Stimulated activated CD8-positive, alpha-beta memory T cell treated with anti-CD3 and anti-CD28 coated beads, Interleukin-4, amount 100 ng/mL, for 48 hours (primary cell): ENCODE data around the gene RPL10.

Experiments
- DNase-seq: peaks from one replicate; pipeline ENCODE4 v3.0.0-alpha.2; 2020

Gene RPL10

DNA sequence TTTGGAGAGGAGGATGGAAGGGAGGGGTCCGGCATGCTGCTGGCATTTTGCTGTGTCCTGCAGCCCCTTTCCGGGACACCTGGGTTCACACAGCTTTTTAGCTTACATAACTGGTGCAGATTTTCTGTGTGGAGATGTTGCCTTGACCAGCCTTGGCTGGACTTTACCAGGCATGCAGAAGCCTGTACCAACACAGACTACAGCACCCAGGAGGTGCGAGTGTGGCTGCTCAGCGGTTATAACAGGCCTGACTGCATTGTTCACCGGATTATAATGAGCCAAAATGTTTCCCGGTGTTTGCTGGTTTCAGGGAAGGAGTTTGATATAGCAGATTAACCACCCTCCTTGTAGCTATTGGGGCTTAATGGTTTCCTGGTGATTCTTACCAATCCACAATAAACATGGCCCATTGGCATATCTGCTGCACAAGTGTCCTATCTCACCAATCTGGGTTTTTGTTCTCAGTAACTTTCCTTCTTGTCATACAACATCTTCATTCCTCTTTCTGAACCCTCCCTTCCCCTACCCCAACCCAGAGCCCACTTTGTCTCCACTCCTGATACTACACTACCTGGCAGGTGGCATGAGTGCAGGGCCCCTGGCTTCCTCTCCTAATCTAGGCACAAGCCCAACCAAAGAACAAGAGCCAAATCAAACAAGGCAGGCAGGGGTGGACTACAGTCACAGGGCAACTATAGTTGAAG lies 3.9 kb downstream of the RPL10 start:
- no peak for DNase-seq

DNA sequence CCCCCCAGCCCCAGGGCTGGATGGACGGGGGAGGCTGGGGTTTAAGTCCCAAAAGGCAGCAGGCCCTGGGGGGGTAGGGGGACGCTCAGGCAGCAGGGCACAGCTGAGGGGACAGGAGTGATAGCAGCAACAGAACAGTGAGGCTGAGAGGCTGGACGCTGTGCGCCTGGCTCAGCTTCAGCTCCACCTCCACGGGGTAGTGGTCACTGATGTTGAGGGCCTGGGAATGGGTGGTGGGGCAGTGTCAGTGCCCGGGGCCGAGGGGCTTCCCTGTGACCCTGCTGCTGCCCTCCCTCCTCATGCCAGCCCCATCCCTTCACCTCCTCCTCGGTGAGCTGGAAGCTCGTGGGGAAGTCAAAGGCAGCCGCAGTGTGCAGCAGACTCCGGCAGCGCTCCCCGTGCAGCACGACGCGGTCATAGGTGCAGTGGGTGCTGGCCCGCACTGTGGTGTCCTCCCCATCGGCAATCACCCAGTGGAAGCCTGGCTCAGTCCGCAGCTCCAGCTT lies 4.5 kb downstream of the RPL10 start:
- DNase-seq: no peak

DNA sequence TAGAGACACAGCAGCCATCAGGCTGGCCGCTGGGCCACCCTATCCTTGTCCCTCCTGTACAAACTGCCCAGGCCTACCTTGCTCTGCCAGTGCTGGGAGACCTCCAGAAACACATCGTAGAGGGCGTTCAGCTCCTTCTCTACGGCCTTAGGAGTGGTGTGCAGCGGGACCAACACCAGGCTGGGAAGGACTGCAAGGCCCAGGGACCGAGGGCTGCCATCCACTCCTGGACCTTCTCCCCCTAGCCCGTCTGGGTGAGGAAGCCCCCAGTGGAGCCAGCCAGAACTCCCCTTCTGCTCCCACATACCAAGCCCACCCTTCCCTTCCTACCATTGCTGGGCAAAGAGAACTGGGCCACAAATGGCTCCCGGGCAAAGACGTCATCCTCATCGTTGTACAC lies 5.0 kb downstream of the RPL10 start:
- no peak for DNase-seq

DNA sequence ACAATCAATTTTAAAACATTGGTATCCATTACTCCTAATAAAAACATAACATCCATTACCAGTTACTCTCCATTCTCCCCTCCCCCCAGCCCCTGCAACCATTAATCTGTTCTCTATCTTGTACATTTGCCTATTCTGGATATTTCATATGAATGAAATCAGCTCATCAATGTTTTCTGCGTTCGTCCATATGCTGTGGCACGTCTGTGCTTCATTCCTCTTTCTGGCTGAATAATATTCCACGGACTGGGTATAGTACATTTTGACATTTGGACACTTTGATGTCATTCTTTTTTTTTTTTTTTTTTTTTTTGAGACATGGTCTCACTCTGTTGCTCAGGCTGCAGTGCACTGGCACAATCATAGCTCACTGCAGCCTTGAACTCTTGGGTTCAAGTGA lies 5.7 kb downstream of the RPL10 start:
- no peak for DNase-seq

DNA sequence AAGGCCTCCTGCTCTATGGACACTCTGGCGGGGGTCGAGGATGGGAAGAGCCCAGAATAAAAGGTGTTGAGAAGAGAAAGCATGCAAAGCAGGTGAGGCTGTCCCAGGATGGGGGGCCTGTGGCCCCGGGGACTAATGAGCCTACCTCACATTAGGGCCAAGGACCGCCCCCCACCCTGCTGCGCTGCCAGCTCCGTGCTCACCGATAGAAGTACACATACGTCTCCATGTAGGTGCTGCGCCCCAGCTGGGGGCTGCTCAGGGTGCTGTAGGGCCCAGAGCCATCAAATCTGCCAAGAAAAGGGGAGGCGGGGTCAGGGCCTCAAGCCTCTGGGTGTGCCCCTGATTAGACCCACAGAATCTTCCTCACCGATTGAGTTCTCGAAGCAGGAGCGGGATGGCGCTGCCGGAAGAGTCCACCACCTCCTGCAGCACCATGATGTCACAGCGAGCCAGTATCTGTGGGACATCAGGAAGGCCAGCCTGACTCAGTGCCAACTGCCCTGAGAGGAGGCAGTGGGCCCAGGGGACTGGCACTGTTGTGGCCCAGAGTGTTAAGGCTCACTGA lies 6.5 kb downstream of the RPL10 start:
- no peak for DNase-seq

DNA sequence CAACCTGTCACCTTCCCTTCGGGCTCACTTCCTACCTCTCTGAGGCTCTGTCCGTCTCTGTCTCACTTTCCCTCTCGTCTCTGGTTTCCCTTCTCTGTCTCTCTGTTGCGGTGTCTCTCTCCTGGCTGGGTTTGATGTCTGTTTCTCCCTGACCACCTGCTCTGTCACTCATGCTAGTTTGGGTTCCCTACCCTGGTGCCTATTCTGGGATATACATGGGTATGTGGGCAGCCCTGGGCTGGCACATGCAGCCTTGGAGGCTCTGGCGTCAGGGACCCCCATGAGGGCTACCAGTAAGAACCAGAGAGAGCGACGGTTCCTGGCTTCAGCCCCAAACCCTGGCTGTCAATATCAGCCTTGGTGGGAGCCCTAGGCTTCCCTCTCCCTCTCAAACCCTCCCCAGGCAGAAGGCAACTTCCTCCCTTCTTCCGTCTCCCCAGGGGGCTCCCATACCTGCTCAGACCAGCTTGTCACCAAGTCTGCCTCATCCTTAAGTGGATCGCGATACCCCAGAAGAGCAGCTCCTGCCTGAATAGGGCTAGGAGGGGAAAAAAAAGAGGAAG lies 10.6 kb downstream of the RPL10 start:
- DNase-seq: no peak

DNA sequence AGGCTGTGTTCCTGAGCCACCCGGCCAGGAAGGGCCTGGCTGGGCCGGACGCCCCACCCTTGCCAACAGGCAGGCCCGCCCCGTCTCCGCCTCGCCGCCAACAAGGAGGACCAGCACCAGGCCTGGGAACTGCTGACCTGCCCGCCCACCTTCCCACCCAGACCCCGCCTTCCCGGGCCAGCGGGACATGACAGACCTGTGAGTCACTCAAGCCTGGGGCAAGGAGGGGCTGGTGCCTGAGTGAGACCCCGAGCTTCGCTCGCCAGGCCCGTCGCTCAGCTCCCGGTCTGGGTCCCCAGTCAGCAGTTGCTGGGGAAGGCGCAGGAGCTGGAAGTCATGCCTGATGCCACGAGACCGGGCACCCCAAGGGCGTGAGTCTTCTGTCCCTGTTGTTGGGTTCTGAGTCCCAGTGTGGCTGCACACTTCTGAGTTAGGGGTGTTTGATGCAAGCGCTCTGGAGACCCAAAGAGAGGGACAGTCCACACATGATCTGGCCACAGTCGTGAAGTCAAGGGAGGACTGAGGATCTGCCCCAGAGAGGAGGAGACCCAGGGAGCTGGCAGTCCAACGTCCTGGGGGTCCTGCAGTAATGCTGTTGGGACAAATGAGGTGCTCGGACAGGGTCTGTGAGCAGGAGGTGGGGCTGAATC lies 11.2 kb downstream of the RPL10 start, which contains the start of gene DNASE1L1:
DNASE1L1 (minus strand) TSS at position 33 of the 650 bp plus-strand sequence. CDS start 3,686 bp downstream, outside the sequence.
- no peak for DNase-seq

DNA sequence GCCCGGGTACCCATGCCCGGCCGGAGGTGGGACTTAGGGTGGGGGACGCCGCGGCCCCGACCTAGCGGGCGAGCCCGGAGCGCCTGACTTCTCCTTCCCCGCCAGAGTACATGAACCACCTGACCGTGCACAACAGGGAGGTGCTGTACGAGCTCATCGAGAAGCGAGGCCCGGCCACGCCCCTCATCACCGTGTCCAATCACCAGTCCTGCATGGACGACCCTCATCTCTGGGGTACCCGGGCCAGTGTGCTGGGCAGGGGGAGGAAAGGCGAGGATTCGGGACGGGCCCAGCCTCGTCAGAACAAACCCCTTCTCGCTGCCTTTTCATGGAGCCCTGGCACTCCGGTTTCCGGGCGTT lies 13.8 kb downstream of the RPL10 start:
- peak; percentile 79 for DNase-seq

GRCh38 chrX:154412468-154412867 lies 14.3 kb downstream of the RPL10 start:
- peak; percentile 41 for DNase-seq

- DNase-seq: no peak
Observed at GRCh38 chrX:154413142-154413541, 15.0 kb downstream of the RPL10 start.

GRCh38 chrX:154417157-154417556 lies 19.0 kb downstream of the RPL10 start:
- DNase-seq: no peak

DNA sequence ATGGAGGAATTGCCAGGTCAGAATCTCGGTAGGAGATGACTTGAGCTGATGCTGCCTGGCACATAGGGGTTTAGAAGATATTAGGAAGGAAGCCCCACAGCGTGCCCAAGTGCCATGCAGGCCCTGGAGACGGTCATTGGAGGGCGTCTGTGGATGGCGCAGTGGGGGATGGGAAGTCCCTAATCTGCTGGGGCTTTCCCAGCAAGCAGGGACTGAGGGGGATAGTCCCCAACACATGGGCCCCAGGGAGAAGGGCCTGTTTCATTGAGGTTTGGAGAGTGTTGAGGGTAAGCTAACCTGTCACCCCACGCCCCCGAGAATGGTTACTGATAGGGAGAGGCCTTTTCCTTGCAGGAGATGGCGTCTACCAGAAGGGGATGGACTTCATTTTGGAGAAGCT lies 21.0 kb downstream of the RPL10 start:
- no peak for DNase-seq

DNA sequence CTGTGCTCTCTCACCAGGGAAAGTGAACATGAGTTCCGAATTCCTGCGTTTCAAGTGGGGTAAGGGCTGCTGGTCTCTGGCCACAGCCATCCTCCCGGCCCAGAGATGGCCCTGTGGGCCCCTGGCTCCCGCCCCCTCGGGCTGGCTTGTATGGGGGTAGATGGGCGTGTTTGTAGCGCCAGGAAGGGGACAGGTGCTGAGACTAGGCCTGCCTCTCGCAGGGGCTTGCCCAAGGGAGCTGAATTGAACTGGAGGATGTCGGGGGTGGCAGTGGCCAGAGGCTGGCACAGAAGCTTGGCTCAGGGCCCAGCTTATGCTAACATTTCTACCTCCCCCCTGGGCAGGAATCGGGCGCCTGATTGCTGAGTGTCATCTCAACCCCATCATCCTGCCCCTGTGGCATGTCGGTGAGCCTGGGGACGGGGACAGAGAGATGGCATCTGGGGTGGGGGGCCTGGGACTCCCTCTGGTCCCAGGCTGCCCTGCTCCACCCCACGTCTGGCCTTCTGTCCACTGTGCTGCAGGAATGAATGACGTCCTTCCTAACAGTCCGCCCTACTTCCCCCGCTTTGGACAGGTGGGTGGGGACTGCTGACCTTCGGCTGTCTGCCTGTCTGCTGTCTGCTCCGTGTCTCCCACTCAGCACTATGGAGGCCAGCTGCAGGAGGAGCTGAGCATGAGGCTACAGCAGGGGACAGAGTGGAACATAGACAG lies 21.7 kb downstream of the RPL10 start:
- DNase-seq: no peak

- DNase-seq: no peak
Observed at GRCh38 chrX:154420402-154420756, 22.2 kb downstream of the RPL10 start.

GRCh38 chrX:154426916-154427770 lies 29.0 kb downstream of the RPL10 start:
- DNase-seq: no peak

DNA sequence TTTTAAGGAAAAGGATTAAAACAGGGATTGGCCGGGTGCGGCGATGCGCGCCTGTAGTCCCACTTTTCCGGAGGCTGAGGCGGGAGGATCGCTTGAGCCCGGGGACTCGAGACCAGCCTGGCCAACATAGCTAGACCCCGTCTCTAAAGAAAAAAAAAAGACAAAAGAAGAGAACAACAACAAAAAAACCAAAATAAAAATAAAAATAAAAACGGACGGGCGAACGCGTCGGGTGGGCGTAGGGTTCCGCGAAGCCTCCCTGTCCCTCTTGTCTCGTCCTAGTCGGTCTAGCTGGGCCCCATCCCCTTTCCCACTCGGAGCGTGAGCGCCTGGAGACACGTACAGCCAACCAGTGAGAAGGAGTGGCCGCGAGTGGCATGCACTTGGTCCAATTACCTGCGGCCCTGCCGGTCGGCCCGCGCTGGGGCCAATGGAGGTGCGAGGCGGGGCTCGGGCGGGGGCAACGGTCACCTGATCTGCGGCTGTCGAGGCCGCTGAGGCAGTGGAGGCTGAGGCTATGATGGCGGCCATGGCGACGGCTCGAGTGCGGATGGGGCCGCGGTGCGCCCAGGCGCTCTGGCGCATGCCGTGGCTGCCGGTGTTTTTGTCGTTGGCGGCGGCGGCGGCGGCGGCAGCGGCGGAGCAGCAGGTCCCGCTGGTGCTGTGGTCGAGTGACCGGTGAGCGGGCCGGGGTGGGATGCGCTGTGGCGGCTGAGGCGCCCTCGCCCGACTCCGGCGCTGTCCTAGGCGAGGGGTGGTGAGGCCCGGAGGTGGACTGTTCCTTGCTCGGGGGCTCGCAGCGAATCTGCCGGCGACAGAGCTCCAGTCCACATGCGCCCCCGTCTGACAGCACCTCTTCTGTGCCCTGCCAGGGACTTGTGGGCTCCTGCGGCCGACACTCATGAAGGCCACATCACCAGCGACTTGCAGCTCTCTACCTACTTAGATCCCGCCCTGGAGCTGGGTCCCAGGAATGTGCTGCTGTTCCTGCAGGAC lies 30.3 kb downstream of the RPL10 start, which contains the start of gene ATP6AP1:
ATP6AP1 (plus strand) TSS at position 502 of the 996 bp plus-strand sequence; CDS start at position 518, 16 bp downstream.
- peak; percentile 88 for DNase-seq

DNA sequence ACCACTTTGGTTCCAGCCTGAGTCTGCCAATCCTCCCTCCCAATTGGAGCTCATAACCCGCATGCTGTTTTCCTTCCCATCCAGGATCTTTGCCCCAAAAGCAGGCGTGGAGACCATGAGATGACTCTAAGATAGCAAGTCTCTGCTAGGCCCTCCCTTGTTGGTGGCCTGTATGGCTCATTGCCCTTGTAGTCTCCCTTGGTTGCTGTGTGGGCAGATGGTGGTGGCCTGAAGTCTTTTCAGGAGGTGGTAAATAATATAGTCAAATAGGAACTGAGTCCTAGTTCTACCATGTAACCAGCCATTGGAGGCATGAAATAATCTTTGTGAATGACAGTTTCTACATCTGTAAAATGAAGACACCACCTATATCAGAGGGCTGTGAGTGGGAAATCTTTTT lies 31.5 kb downstream of the RPL10 start:
- no peak for DNase-seq

DNA sequence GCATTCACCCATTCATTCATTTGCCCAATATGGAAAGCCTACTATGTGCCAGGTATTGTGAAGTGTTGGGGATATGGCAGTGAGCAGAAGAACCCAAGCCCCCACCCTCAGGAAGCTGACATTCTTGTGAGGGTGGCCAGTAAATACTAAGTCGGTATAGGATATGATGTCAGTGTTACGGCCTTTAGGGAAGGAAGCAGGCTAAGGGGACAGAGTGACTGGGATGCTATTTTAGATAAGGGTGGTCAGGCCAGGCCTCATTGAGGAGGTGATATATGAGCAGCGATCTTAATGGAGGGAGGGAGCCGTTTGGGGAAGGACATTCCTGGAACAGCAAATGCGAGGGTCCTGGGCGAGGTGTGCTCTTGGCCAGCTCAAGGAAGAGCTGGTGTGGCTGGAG lies 32.3 kb downstream of the RPL10 start:
- no peak for DNase-seq

GRCh38 chrX:154430916-154431315 lies 32.7 kb downstream of the RPL10 start:
- no peak for DNase-seq

DNA sequence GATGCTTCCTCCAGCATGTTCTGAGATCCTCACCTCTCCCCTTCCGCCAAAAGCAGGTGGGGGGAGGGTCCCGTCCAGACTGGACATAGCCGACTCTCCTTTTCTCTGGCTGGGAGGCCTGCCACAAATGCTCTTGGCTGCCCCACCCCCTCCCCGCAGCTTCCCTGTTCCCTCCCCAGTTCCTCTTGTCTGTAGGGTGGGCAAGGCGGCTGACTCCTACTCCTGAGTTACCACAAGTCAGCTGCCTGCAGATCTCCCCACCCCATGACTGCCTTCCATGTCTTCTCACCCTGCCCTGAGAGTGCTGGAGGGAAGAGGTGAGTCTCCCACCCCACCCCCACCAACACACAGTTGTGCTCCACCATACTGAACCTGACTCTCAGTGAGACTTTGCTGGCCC lies 33.2 kb downstream of the RPL10 start:
- DNase-seq: no peak

DNA sequence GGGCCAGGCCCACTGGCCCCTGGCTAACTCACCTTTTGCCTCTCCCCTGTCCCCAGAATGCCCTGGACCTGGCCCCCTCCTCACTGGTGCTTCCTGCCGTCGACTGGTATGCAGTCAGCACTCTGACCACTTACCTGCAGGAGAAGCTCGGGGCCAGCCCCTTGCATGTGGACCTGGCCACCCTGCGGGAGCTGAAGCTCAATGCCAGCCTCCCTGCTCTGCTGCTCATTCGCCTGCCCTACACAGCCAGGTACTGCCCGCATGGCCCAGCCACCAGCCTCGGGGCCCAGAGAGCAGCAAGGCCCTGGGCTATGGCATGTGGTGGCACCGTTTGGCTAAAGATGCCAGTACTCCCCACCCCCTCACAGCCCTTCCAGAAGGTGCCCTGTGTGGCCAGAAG lies 34.0 kb downstream of the RPL10 start:
- DNase-seq: no peak
